K562 (cell line): ENCODE data around the gene LUC7L. TPM values are rescaled to one million over a fixed set of nuclear protein-coding genes. Genes with fewer than 3 reads are reported as not detected.
"Not testable (repeated sequence)": the region's sequence is repeated elsewhere in the genome, so short reads cannot be mapped to it uniquely, and the experiment has no call there.

Experiments used
- AFF1 ChIP-seq, 2 experiments: fragments of 450-650 bp; IDR thresholded peaks; 2 replicates each; pipeline ENCODE4 v1.6.1; 2018; ENCODE audit warnings: mild to moderate bottlenecking in 2 of 2, low read depth in 1 of 2; ENCODE audit not compliant: partially characterized antibody in 2 of 2
- E2F4 ChIP-seq: sonication (generic); formaldehyde crosslinking; IDR thresholded peaks from 2 replicates; pipeline ENCODE4 v1.8.0; 2022; ENCODE audit warnings: mild to moderate bottlenecking, low read depth, missing genetic modification reagents
- HDAC2 ChIP-seq: fragments of 450-650 bp; IDR thresholded peaks from 2 replicates; pipeline ENCODE4 v1.6.1; 2016; ENCODE audit warnings: mild to moderate bottlenecking
- NCOA1 ChIP-seq: fragments of 450-650 bp; IDR thresholded peaks from 2 replicates; pipeline ENCODE4 v1.6.1; 2016; ENCODE audit warnings: low read depth
- TFAP4 ChIP-seq: sonication (generic); formaldehyde crosslinking; IDR thresholded peaks from 2 replicates; pipeline ENCODE4 v1.8.0; 2022; ENCODE audit warnings: missing genetic modification reagents, mild to moderate bottlenecking, moderate library complexity, borderline replicate concordance
- ZBTB40 ChIP-seq, 2 experiments: fragments of 450-650 bp in 1 of 2; sonication (generic) in 1 of 2; formaldehyde crosslinking in 1 of 2; IDR thresholded peaks; 2 replicates each; pipeline versions ENCODE4 v1.7.1 to v1.9.0; 2016 to 2022; ENCODE audit warnings: inconsistent platforms in 1 of 2, mild to moderate bottlenecking in 1 of 2, missing genetic modification reagents in 1 of 2
- ZNF511 ChIP-seq: sonication (generic); formaldehyde crosslinking; IDR thresholded peaks from 2 replicates; pipeline ENCODE4 v1.8.0; 2022; ENCODE audit warnings: mild to moderate bottlenecking, missing genetic modification reagents
- polyA plus RNA-seq, 8 experiments: library from polyadenylated mRNA; depleted of rRNA in 4 of 8; stranded (reverse) in 5 of 8; unstranded in 3 of 8; fragments of >200 nt; fragmentation: Nextera tagmentation in 2 of 8; fragmentation: Illumina TruSeq in 1 of 8; extraction: Ambion mirVana in 2 of 8; extraction: Trizol in 1 of 8; gene quantifications; 2 replicates each; pipeline versions ENCODE4 v1.2.1 to v1.2.3, GENCODE V29; 2011 to 2014; ENCODE audit warnings: inconsistent platforms in 1 of 8, missing spikeins in 1 of 8
- total RNA-seq, 7 experiments: library from RNA; depleted of rRNA in 6 of 7; stranded (reverse); fragments of >200 nt in 6 of 7; fragmentation: Illumina TruSeq in 2 of 7; extraction: Trizol in 2 of 7; gene quantifications; 2 replicates each; pipeline versions ENCODE4 v1.2.1 to v1.2.3, GENCODE V29; 2011 to 2021; ENCODE audit warnings: low replicate concordance in 1 of 7

Gene LUC7L
- total and polyA plus RNA-seq, 9 of the 15 experiments (the other 6 are each of a cell fraction or from before 2014, with no cell fraction given), result 1.7 to 93.3 (median 59.5) TPM

- TF ChIP-seq AFF1 (IDR thresholded peaks at IDR 0.05; ENCODE audit: low read depth in 1 of 2, partially characterized antibody in 2 of 2) (peak in 1 of 2 experiments; percentile 79), ZBTB40 (IDR thresholded peaks at IDR 0.05) (0 out of 2 replicates have a peak, but pooled peaks have one; percentile 17), ZNF511 (0 out of 2 replicates have a peak, but pooled peaks have one; percentile 62), HDAC2 (peak; percentile 42; the same call in 1 of the 2 replicates), E2F4 (peak; percentile 26; the same call in 1 of the 2 replicates), NCOA1 (0 out of 2 replicates have a peak, but pooled peaks have one; percentile 27), TFAP4 (CRISPR knock-in tag) (peak; percentile 47)
- not testable (repeated sequence) for TF ChIP-seq ZBTB40 (CRISPR knock-in tag; IDR thresholded peaks at IDR 0.05)
These were observed 59.2 kb downstream of the LUC7L start (continued) for GRCh38 chr16:170088-170507.
